G401 (cell line): ENCODE measurements around the gene GPX3. TPM values are rescaled to one million over a fixed set of nuclear protein-coding genes. Genes with fewer than 3 reads are reported as not detected.

Experiments
- DNase-seq: peaks from one replicate; pipeline ENCODE4 v3.0.0-alpha.2; 2015; ENCODE audit warnings: low spot score
- in situ Hi-C: cut with HindIII; loops from 2 replicates; pipeline ENCODE4 v1.10.0; 2016; ENCODE audit warnings: low sequenced_read_pairs, mixed read lengths
- total RNA-seq: library from RNA; depleted of rRNA; stranded (reverse); fragments of >200 nt; shearing (Covaris generic); gene quantifications from 2 replicates; pipeline ENCODE4 v1.2.3, GENCODE V29; 2014; rRNA removed

GPX3 gene
- total RNA-seq, 1 experiment from 2014 or later = 15.5 TPM

DNA sequence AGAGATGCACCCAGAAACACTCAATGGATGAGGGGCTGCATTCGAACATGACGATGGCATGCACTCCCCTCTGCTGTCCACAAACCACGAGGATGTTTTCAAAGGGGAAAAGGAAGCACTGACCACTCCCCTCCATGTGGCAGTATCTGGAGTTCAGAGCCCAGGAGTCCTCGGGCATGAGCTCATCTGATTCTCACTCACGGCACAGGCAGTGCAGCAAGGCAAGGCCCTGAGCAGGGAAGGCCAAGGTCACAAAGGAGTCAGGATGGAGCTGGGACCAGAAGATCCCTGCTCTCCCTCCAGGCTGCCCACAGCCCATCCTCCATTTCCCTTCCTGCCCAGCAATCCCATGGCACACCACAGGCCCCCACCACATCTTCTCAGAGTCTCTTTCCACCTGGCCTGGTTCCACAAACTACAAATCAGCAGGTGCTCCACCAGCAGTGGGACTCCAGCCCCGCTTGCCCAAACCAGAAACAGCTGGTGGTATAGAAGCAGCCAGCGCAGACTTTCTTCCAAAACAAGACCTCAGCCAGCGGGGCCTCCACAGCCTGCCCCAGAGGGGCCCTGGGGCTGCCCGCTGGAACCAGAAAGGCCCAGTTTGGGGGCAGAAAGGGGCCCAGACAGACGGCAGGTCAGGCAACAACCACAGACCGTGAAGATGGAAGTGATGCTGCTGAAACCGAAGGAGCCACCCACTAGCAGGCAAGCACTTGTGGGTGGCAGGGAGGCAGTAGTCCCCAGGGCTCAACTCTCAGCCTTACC, 48.2 kb downstream of the GPX3 start:
- in situ Hi-C loops = no loop called here
- no peak for DNase-seq

DNA sequence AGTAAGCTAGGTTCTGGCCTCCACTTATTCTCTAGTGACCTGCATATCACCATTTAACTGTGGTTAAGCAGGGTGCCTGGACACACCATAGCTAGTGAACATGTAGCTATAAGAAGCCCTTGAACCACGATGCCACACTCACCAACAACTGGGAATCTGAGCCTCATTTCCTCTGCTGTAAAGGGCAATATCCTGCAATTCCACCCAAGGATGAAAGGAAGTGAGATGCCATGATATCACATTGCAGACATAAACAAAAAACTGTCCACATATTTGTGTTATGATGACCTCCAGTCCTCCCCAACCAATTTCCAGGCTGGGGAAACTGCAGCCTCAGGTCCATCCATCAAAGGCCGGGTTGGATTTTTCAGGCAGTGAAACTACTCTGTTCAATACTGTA, 50.1 kb downstream of the GPX3 start:
- no peak for DNase-seq
- in situ Hi-C loops = no loop called here

DNA sequence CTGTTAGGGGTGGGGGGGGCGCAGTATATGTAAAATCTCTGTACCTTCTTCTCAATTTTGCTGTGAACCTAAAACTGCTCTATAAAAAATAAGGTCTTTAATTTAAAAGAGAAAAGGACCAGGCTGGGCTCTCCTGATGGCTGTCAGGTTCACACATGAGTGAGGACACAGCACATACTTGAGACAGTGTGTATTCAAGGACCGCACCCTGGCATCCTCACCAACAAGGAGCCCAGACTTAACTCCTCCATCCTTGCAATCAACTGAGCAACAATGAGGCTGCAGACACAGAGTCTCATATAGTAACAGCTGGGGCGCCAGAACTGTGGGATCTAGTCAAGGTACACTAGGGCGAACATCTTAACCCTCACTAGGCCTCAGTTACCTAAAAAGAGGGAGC, 50.6 kb downstream of the GPX3 start:
- DNase-seq = no peak
- in situ Hi-C loops = no loop called here

DNA sequence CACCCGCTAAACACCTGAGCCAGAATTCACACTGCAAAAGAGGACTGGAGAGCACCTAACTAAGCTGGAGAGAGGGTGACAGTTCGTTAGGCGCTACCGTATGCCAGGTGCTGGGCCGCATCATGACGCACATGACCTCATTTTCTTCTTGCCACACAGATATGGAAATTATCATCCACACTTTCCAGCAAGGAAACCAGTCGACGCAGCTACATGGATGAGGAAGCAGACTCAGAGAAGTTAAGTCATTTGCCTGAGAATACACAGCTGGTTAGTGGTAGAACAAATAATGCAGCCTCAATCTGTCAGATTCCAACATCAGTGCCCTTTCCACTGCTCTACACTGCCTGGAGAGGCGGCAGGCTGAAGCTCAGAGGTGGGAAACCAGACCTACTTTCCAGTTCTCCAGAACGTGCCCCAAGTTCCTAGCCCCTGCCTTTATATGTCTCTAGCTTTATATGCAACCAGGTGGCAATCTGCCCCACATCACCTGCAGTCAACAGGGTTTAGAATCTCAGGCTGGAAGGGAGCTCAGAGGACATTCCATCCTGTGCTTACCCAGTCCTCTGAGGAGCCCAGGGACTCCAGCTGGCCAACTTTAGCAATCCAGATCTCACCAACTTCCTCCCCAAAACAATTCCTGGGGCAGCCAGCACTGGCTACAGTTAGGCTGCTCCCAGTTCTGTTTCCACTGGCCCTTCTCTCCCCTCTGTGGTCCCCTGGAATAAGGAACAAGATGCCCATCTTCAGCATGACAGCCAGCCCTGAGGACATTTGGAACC, 51.6 kb downstream of the GPX3 start:
- no peak for DNase-seq

DNA sequence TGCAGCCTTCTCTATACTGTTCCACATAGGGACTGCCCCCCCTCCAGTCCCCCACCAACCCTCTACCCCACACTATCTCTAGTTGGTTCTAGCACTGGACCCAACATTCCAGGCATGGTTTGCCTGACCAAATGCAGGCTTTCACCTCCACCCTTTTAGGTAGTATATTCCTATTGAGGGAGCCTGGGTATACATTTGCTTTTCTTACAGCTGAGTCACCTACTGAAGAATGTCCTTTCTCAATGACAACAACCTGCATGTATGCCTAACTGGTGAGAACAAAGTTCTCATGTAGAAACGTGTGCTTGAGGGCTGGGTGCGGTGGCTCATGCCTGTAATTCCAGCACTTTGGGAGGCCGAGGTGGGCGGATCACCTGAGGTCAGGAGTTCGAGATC, 52.2 kb downstream of the GPX3 start:
- in situ Hi-C loops = no loop called here
- no peak for DNase-seq

More for the DNA sequence above, 51.6 kb downstream of the GPX3 start:
- in situ Hi-C loops = no loop called here

DNA sequence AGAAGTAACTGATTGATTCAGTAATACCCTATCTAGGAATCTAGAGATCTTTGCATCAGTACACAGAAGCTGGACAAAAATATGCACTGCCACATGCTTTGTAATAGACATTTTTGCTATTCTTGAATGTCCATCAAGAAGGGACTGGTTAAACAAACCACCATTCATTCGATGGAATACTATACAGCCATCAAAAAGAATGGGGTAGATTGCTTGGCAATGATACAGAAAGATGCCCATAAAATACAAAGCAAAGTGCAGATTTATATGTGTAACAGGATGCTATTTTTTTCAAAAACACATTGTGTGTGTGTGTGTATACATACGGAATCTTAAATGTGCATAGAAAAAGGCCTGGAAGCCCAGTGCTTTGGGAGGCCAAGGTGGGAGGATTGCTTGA, 52.9 kb downstream of the GPX3 start:
- DNase-seq = no peak
- in situ Hi-C loops = no loop called here

DNA sequence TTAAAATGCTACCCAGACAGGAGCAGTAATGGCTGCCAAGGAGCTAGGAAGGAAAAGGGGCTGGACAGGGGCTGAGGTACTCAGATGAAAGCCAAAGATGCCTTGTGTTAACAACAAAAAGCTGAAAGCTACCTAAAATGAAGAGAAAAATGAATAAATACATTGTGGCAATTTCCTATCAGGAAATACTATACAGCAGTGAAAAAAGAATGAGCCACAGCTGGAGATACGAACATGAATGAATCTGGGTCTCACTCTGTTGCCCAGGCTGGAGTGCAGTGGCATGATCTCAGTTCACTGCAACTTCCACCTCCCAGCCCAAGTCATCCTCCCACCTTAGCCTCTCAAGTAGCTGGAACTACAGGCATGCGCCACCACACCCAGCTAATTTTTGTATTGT, 54.2 kb downstream of the GPX3 start:
- in situ Hi-C loops = no loop called here
- DNase-seq = no peak

DNA sequence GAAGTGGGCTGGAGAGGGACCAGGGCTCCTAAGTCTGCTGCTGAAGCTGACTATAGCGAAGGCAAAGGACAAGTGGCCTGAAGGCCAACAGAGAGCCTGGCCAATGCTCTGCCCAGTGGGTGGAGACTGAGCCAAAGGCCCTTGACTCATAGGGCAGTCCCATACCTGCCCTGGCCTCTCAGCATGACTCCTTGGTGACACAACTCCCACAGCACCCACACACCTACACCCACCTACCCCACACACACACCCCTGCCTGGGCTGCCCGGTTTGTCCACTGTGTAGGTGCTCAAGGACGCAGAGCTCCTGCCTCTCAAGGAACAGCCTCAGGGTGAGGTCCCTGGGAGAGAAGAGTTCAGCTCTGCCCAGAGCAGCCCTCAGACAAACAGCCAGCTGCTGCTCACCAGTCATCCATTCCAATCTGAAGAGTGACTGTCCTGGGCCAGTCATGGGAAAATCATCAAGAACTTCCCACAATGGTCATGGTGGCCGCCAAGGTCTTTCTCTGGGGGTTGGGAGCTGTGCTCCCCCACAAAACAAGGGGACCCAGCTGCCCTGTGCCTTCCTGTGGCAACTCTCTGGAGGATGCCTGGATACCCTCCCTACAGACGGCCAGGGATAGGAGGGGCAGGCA, 55.4 kb downstream of the GPX3 start:
- no peak for DNase-seq
- in situ Hi-C loops = no loop called here

DNA sequence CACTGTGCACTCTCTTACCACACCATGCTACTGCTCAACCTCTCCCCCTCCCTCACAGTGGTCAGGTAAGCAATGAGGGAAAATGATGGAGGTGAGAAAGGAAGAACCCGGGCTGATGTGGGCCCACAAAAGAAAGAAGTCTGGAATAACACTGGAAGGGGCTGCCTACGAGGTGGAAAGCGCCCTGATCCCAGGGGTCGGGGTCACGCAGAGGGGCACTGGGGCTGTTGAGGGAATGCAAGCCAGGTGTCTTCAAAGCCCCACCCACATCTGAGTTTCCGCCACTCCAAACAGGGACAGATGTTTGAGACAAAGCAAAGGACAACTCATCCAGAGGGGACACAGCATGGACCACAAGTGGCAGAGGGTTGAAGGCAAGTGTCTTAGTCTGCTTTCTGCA, 56.2 kb downstream of the GPX3 start:
- DNase-seq = no peak

DNA sequence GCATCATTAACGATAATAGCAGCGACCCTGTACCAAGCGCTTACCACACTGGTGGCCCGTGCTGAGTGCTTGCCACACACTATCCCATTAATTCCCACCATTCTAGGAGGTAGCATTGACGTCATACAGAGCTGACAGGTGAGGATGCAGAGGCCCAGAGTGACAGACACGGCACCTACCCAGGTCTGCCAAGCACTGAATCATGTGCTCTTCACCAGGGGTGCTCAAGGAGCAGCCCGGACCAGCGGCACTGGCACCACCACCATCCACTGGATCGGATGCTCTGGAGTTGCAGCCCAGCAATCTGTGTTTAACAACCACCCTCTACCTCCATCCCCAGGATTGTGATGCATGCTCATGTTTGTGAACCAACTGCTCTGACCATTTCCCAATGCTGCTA, 57.0 kb downstream of the GPX3 start:
- no peak for DNase-seq
- in situ Hi-C loops = no loop called here

More for the DNA sequence above, 56.2 kb downstream of the GPX3 start:
- in situ Hi-C loops = no loop called here

DNA sequence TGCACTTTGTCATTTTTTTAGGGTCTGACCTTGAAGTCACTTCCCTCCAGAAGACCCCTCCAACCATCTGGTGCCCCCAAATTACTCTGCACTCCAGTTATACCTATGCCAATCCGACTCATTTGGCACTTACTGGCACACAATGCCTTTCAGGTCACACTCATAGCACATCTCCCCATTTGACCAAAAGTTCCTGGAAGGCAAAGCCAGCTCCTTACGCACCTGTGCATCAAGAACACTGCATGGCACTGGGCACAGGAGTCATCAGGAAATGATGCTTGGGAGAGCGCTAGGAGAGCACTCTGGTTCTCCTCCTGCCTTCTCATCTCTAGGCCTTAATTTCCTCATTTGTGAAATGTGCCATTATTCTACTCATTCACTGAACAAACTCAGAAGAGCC, 57.6 kb downstream of the GPX3 start:
- in situ Hi-C loops = no loop called here
- no peak for DNase-seq

Other genes with a start within 250 kb of the GPX3 start
- 19.4 and 25.0 TPM in 2 replicates for gene SMIM3, start 241.8 kb upstream of the GPX3 start, total RNA-seq
- not detected in 2 replicates for gene IRGM, start 174.1 kb upstream of the GPX3 start, total RNA-seq
- not detected in 2 replicates for gene ZNF300, start 115.6 kb upstream of the GPX3 start, total RNA-seq
- gene TNIP1, start 60.4 kb downstream of the GPX3 start, total RNA-seq = 32.2 and 40.4 TPM in 2 replicates
- 299 and 371 TPM in 2 replicates for gene ANXA6, start 137.2 kb downstream of the GPX3 start, total RNA-seq
- 3.9 and 7.0 TPM in 2 replicates for gene CCDC69, start 203.5 kb downstream of the GPX3 start, total RNA-seq
- gene GM2A, start 232.6 kb downstream of the GPX3 start, total RNA-seq = 35.0 and 39.8 TPM in 2 replicates